Mesendoderm (in vitro differentiated cells): ENCODE results near the gene LHX5.
A peak's percentile ranks its signal among the peaks of the same experiment; 100 is the strongest.

Experiments used
- DNase-seq: peaks from one replicate; pipeline ENCODE4 v3.0.0; 2013
- H2AK5ac ChIP-seq: 2 replicates; pipeline ENCODE4 v1.6.1; 2013; ENCODE audit warnings: low read length, inconsistent platforms
- H2BK120ac ChIP-seq: 2 replicates; pipeline ENCODE4 v1.6.1; 2013; ENCODE audit warnings: low read depth, mild to moderate bottlenecking, low read length, moderate library complexity, mixed read lengths
- H2BK15ac ChIP-seq: replicated peaks from 2 replicates; pipeline ENCODE4 v1.6.1; 2013; ENCODE audit warnings: low read depth, mild to moderate bottlenecking, moderate library complexity
- H2BK5ac ChIP-seq: 2 replicates; pipeline ENCODE4 v1.6.1; 2013; ENCODE audit warnings: low read length, inconsistent platforms
- H3K18ac ChIP-seq: 2 replicates; pipeline ENCODE4 v1.6.1; 2013; ENCODE audit warnings: mild to moderate bottlenecking, low read length, mixed read lengths
- H3K23ac ChIP-seq: one replicate; pipeline ENCODE4 v1.6.1; 2013; ENCODE audit warnings: low read length
- H3K27ac ChIP-seq: 2 replicates; pipeline ENCODE4 v1.5.1; 2013; ENCODE audit warnings: low read depth, mild to moderate bottlenecking, inconsistent platforms, low read length, moderate library complexity
- H3K27me3 ChIP-seq: 2 replicates; pipeline ENCODE4 v1.6.1; 2013; ENCODE audit warnings: low read length, control low read depth, mild to moderate bottlenecking, inconsistent platforms; ENCODE audit not compliant: insufficient read depth, poor library complexity
- H3K36me3 ChIP-seq: 2 replicates; pipeline ENCODE4 v1.6.1; 2013; ENCODE audit warnings: low read length, inconsistent platforms; ENCODE audit not compliant: control insufficient read depth, insufficient read depth
- H3K4ac ChIP-seq: one replicate; pipeline ENCODE4 v1.6.1; 2013; ENCODE audit warnings: low read depth, mild to moderate bottlenecking, low read length, moderate library complexity
- H3K4me1 ChIP-seq: 2 replicates; pipeline ENCODE4 v1.6.1; 2013; ENCODE audit warnings: low read depth, low read length, inconsistent platforms; ENCODE audit not compliant: control insufficient read depth
- H3K4me2 ChIP-seq: 2 replicates; pipeline ENCODE4 v1.6.1; 2013; ENCODE audit warnings: low read length
- H3K4me3 ChIP-seq: 2 replicates; pipeline ENCODE4 v1.5.1; 2013; ENCODE audit warnings: mild to moderate bottlenecking, low read length
- H3K56ac ChIP-seq: one replicate; pipeline ENCODE4 v1.6.1; 2013; ENCODE audit warnings: low read length
- H3K79me1 ChIP-seq: 2 replicates; pipeline ENCODE4 v1.6.1; 2013; ENCODE audit warnings: low read length, inconsistent platforms
- H3K79me2 ChIP-seq: 2 replicates; pipeline ENCODE4 v1.6.1; 2013; ENCODE audit warnings: mild to moderate bottlenecking, low read length; ENCODE audit not compliant: control insufficient read depth, insufficient read depth
- H3K9ac ChIP-seq: 2 replicates; pipeline ENCODE4 v1.6.1; 2013; ENCODE audit warnings: low read length, inconsistent platforms
- H4K5ac ChIP-seq: one replicate; pipeline ENCODE4 v1.6.1; 2013; ENCODE audit warnings: low read length
- H4K8ac ChIP-seq: one replicate; pipeline ENCODE4 v1.6.1; 2013; ENCODE audit warnings: low read depth, mild to moderate bottlenecking, control low read depth, low read length, moderate library complexity
- WGBS: extraction: QIAGEN DNeasy Blood & Tissue Kit; methylation state at CpG from one replicate; pipeline ENCODE4 v1.1.7; 2013; ENCODE audit warnings: low lambda C conversion rate, missing lambda C conversion rate; ENCODE audit not compliant: insufficient coverage; ENCODE audit errors: extremely low coverage; 5-methylcytosine and 5-hydroxymethylcytosine counted together

The LHX5 gene

GRCh38 chr12:113477171-113477841, 5.6 kb upstream of the LHX5 start:
- Histone ChIP-seq H3K4me2 (no peak overlapping the region), H4K5ac (no peak overlapping the region), H2BK15ac (no peak overlapping the region), H3K9ac (no peak overlapping the region), H3K79me2 (no peaks in the 10 kb centered on the region), H3K18ac (no peak overlapping the region), H3K79me1 (no peaks in the 10 kb centered on the region), H3K23ac (no peak overlapping the region), H2BK5ac (no peak overlapping the region), H3K4ac (no peak overlapping the region), H3K27me3 (peaks cover 76% of the 10 kb centered on the region), H3K4me3 (no peak overlapping the region), H4K8ac (no peak overlapping the region), H3K36me3 (no peaks in the 10 kb centered on the region), H2AK5ac (no peak overlapping the region), H3K56ac (no peak overlapping the region), H3K27ac (no peak overlapping the region), H3K4me1 (no peaks in the 10 kb centered on the region), H2BK120ac (no peak overlapping the region)
- DNase-seq = no peak
- WGBS = no CpG with 5 or more reads among the region's 7 CpGs

GRCh38 chr12:113476176-113476986, 4.7 kb upstream of the LHX5 start:
- no peak overlapping the region for H3K4me3 ChIP-seq

GRCh38 chr12:113475451-113476175, 3.9 kb upstream of the LHX5 start:
- Histone ChIP-seq H2BK15ac (no peak overlapping the region), H3K56ac (no peak overlapping the region), H3K9ac (no peak overlapping the region), H4K5ac (no peak overlapping the region), H4K8ac (no peak overlapping the region), H2BK120ac (no peak overlapping the region), H3K23ac (no peak overlapping the region), H3K4me3 (no peak overlapping the region), H3K27me3 (peaks cover 89% of the 10 kb centered on the region), H2BK5ac (no peak overlapping the region), H3K4ac (no peak overlapping the region), H3K36me3 (no peaks in the 10 kb centered on the region), H3K4me2 (no peak overlapping the region), H3K27ac (no peak overlapping the region), H3K79me1 (no peaks in the 10 kb centered on the region), H2AK5ac (no peak overlapping the region), H3K18ac (no peak overlapping the region), H3K4me1 (no peaks in the 10 kb centered on the region), H3K79me2 (no peaks in the 10 kb centered on the region)
- no CpG with 5 or more reads among the region's 50 CpGs for WGBS
- DNase-seq = no peak

More at GRCh38 chr12:113476176-113476986, 4.7 kb upstream of the LHX5 start:
- Histone ChIP-seq H3K79me2 (no peaks in the 10 kb centered on the region), H3K4ac (no peak overlapping the region), H3K18ac (no peak overlapping the region), H3K9ac (no peak overlapping the region), H3K4me1 (no peaks in the 10 kb centered on the region), H4K8ac (no peak overlapping the region), H2BK120ac (no peak overlapping the region), H3K4me2 (no peak overlapping the region), H3K79me1 (no peaks in the 10 kb centered on the region), H2BK15ac (no peak overlapping the region), H2AK5ac (no peak overlapping the region), H3K27ac (no peak overlapping the region), H3K27me3 (peaks cover 85% of the 10 kb centered on the region), H3K36me3 (no peaks in the 10 kb centered on the region), H2BK5ac (no peak overlapping the region), H4K5ac (no peak overlapping the region), H3K56ac (no peak overlapping the region), H3K23ac (no peak overlapping the region)
- no peak for DNase-seq
- no CpG with 5 or more reads among the region's 58 CpGs for WGBS

- no peak overlapping the region for H3K27ac ChIP-seq
- H3K27me3 ChIP-seq = peaks cover 93% of the 10 kb centered on the region
These were observed 3.2 kb upstream of the LHX5 start for GRCh38 chr12:113474635-113475436.

GRCh38 chr12:113473942-113474341, 2.3 kb upstream of the LHX5 start:
- no peak overlapping the region for H3K4me2 ChIP-seq
- no peak overlapping the region for H4K8ac ChIP-seq
- H2BK5ac ChIP-seq = no peak overlapping the region
- DNase-seq = peak; percentile 79
- no peak overlapping the region for H2BK120ac ChIP-seq
- no peaks in the 10 kb centered on the region for H3K79me1 ChIP-seq
- H2BK15ac ChIP-seq = no peak overlapping the region
- no peak overlapping the region for H3K4ac ChIP-seq
- H2AK5ac ChIP-seq = no peak overlapping the region
- no peak overlapping the region for H3K27ac ChIP-seq
- WGBS = no CpG with 5 or more reads among the region's 9 CpGs
- no peak overlapping the region for H3K23ac ChIP-seq
- no peak overlapping the region for H3K18ac ChIP-seq
- no peak overlapping the region for H3K56ac ChIP-seq
- H3K36me3 ChIP-seq = no peaks in the 10 kb centered on the region
- H3K79me2 ChIP-seq = no peaks in the 10 kb centered on the region
- no peak overlapping the region for H3K4me3 ChIP-seq
- peaks cover 93% of the 10 kb centered on the region for H3K27me3 ChIP-seq
- H4K5ac ChIP-seq = no peak overlapping the region
- no peaks in the 10 kb centered on the region for H3K4me1 ChIP-seq
- H3K9ac ChIP-seq = no peak overlapping the region

More at GRCh38 chr12:113474635-113475436, 3.2 kb upstream of the LHX5 start:
- H3K18ac ChIP-seq = no peak overlapping the region
- H3K4ac ChIP-seq = no peak overlapping the region
- no peaks in the 10 kb centered on the region for H3K79me2 ChIP-seq
- no peak overlapping the region for H4K8ac ChIP-seq
- no CpG with 5 or more reads among the region's 19 CpGs for WGBS
- no peaks in the 10 kb centered on the region for H3K36me3 ChIP-seq
- no peaks in the 10 kb centered on the region for H3K79me1 ChIP-seq
- H3K56ac ChIP-seq = no peak overlapping the region
- no peaks in the 10 kb centered on the region for H3K4me1 ChIP-seq
- H4K5ac ChIP-seq = no peak overlapping the region
- H2BK15ac ChIP-seq = no peak overlapping the region
- no peak overlapping the region for H2BK5ac ChIP-seq
- DNase-seq = no peak
- no peak overlapping the region for H2AK5ac ChIP-seq
- H2BK120ac ChIP-seq = no peak overlapping the region
- no peak overlapping the region for H3K23ac ChIP-seq
- no peak overlapping the region for H3K4me3 ChIP-seq
- no peak overlapping the region for H3K4me2 ChIP-seq
- H3K9ac ChIP-seq = no peak overlapping the region
